NCI-H2029 treated with DMSO at 0.1 percent for 48 hours (cell line): ENCODE results near the gene SSU72.
"Not testable (repeated sequence)": the region's sequence is repeated elsewhere in the genome, so short reads cannot be mapped to it uniquely, and the experiment has no call there.

Experiments
- DNase-seq: peaks from one replicate; lab custom pipeline; 2025; lab: John Stamatoyannopoulos, UW

The SSU72 gene

DNA sequence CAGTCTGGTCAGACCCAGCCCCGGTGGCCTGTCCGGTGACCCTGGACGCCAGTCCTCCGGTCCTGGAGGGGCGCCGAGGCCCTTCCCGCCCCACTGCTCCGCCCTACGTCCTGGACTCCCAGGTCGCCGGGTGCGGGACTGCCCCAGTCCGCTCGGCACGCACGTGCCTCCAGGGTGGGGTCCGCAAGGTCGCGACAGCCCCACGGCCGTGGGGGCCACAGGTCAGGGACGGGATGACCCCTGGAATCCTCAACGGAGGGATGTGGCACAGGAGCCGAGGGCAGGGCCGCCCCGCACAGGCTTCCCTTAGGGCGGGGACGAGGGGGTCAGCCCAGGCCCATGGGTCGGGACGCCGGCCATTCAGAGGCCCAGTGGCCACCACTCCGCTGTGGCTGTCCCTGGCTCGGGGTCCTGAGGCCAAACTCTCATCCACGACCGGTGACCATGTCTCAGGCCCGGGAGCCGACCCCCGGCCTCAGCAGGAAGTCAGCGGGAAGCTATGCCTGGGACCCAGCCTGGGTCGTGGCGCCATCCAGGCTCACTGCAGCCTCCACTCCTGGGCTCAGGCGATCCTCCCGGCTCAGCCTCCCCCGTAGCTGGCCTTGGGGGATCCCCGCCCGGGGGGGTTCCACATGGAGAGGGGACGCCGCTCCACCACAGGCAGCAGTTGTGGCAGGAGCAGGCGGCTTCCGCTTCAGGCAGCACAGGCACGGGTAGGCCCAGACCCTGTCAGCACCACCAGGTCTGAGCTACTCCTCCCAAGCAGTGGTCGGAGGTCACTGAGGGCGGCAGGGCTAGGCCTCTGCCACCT is 33.6 kb downstream of the SSU72 start:
- DNase-seq: no peak

DNA sequence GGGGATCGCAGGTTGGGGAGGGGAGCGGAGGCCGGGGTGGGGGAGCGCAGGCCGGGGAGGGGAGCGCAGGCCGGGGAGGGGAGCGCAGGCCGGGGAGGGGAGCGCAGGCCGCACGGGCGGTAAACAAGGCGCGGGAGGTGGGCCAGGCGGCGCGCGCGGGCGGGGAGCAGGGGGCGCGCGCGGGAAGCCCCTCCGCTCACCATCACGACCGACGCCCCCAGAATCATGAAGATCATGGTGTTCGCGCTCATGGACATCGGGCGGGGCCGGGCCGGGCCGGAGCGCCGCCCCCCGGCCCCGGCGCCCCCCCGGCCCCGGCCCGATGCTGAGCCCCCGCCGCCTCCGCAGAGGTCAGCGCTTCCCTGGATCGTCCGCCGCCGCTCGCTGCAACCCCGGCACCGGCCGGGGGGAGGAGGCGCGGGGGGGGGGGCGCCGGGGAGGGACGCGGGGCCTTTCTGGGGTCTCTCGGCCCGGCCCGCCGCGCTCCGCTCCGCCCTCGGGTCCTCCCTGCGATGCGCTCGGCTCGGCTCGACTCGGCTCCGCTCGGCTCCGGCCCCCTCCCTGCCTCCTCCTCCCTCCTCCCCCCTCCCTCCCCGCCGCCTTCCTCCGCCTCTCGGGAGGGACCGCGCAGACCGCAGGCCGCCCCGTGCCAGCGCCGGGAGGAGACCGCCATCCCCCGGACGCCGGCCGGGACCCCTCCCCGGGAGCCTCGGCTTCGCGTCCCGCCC is 34.4 kb downstream of the SSU72 start, which contains the start of gene TMEM240:
Gene TMEM240 (minus strand): TSS at position 535 of the 728 bp plus-strand sequence. CDS start 278 bp downstream, at position 257.
- no peak for DNase-seq

DNA sequence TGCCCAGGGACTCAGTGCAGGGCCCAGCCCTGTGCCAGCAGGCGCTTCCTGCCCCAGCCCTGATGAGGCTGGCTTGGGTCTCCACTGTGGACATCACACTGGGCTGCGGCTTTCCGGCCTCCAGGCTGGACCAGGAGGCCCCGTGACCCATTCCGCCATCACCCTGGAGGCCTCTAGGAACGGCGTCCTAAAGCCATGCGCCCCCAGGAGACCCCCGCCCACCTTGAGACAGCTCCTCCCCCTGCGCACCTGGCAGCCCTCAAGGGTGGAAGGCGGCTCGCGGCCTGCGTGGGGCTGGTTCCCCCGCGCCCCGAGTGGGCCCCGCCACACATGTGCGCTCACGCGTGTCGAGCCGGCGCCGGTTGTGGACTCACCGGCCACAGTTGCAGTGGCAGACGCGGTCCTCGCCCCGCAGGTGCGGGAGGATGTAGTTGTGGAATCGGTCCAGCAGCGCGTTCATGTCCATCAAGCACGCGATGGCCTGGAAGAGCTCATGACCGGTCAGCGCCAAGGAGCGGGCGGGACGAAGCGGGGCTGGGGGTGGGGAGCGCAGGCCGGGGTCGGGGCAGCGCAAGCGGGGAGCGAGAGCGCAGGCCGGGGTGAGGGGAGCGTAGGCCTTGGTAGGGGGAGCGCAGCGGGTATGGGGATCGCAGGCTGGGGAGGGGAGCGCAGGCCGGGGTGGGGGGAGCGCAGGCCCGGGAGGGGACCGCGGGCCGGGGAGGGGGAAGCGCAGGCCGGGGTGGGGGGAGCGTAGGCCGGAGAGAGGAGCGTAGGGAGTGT is 35.2 kb downstream of the SSU72 start:
- DNase-seq: no peak

DNA sequence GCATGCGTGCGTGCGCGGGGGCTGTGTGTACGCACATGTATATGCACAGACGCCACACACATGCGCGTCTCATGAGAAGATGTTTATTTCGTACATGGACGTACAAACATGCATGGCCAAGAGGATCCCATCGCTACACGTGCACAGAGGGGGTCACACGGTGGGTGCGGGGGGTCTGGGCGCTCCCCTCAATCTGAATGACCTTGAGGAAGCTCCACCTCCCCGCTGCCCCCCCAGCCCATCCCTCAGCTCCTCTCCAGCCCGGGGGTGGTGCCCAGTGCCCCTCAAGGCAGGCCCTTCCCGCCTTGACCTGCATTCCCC is 35.7 kb downstream of the SSU72 start:
- no peak for DNase-seq

DNA sequence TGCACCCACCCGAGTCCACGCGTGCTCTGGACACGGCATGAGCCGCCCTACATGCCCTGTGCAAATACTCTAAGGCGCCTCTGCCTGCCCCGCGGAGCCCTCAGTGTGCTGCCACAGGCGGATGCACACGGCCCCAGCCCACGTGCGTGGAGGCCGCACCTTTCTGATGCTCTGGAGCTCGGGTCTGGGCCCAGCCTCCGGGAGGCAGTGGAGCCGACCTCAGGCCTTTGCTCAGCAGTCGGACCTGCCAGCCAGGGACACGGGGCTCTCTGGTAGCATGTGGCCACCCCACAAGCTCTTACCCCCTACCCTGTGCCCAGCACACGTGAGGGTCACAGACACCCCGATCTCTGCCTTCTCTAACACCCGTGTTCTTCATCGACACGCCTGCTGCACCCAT is 36.3 kb downstream of the SSU72 start:
- DNase-seq: no peak

DNA sequence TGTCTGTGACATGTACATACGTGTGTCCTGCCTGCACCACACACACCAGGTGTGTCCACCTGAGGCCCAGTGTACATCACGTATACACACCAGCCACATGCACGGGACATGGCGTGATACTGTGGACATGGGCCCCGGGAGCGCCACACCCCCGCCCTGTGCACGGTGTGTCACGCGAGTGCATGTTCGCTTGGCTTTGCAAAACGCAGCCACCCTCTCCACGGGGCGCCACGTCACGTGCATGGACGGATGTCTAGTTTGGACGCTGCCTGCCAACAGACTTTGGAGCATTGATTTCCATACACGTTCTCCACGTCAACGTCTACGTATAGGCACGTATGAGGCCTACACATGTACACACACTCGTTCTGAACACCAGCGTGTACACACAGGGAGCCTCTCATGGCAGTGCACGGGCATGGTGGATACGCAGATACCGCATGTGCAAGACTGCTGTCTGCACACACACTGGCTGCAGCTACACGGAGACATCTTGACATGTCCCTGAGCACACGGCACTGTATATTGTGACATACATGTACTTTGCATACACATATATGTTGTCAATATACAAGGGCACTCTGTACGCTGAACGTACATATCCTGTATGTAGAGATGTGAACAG is 36.9 kb downstream of the SSU72 start:
- no peak for DNase-seq

DNA sequence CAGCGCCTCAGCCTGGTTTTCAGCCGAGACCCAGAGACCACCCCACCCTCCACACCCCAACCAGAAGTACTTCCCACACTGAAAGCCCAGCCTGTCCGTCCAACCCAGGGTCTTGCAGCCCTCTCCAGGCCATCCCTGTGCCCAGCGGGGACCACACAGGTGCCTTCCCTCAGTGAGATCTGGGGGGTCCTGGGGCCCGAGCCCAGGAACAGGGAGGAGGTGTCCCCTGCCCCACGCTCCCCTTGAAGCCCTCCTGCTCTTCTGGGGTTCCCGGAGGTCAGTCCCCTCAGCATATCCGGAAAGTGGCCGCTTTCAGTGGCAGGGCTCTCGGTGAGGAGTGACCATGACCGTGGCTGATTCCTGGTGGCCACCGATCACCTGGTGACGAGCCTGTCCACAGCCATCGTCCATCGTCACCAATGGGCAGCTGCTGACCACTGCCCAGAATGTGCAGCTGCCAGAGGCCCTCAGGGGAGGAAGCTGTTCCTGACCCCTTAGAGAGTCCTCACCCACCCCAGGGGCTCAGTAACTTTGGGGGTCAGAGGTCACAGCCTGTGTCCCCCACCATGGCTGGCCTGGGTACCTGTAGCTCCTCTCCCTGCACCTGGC is 37.6 kb downstream of the SSU72 start:
- no peak for DNase-seq

DNA sequence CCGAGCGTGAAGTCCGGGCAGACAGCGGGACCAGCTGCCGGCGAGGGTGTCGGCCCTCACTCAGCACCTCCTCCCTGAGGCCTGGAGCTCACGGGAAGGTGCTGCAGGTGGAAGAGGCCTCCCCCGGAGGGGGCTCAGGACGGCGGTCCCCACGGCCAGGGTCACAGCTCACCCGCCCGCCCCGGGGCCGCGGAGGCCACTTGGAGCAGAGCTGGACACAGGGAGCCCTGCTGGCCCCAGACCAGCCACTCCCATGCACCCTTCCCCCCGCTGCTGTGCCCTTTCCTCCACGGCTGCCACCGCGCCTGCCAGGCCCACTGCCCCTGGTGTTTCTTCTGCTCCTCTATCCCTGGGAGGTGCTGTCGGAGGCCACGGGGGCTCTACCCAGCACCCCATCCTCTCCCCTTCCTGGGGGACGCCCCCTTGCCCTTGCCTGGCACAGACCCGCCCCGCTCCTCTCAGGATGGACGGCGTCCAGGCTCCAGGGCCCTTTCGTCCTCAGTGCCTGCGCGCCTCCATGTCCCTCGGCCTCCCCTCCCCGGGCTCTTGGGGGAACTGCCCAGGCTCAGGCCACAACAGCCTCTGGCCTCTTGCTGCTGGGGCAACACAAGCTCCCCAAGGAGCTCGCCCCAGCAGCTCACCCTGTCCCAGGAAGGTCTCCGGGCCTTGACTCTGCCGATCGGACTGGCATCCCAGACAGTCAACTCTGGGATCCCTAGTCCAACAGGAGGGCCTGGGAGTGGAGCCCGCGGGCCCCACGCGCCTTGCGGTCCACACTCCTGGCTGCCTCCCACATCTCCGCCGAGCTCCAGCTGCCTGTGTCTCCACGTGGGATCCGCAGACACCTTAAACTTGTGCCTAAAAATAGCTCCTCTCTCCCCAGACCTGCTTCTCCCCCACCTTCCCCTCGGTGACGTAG is 38.4 kb downstream of the SSU72 start:
- DNase-seq: no peak

DNA sequence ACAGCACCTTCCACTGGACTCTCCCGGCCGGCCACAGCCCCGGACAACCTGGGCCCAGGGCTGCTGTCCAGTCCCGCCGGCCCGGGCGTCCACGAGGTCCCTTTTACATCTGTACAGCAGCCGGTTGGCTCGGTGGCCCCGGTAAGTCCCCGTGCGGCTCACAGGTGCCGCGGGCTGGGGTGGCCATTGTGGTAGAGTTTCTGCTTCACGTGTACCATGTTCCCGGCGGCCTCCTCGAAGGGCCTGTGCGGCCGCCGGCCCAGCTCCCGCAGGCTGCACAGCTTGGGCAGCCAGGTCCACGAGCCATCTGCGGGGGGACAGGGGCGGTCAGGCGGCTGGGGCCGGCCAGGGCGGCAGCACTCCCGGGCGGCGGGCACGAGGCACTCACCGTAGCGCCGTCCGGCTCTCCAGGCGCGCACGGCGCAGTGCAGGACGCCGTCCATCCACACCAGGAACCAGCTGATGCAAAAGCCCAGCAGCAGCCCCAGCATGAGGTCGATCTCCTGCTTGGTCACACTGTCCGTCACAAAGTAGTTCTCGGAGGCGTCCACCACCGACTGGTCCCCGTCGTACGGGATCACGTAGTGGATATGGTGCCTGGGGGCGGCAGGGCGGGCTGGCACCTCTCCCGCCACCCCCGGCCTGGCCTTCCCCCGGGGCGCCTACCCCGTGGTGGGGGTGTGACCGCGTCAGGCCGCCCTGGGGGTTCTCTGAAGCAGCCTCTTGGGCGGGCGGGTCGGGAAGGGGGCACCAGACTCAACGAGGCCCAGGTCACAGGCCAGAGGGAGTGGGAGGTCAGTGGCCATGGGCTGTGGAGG is 39.3 kb downstream of the SSU72 start:
- DNase-seq: no peak

DNA sequence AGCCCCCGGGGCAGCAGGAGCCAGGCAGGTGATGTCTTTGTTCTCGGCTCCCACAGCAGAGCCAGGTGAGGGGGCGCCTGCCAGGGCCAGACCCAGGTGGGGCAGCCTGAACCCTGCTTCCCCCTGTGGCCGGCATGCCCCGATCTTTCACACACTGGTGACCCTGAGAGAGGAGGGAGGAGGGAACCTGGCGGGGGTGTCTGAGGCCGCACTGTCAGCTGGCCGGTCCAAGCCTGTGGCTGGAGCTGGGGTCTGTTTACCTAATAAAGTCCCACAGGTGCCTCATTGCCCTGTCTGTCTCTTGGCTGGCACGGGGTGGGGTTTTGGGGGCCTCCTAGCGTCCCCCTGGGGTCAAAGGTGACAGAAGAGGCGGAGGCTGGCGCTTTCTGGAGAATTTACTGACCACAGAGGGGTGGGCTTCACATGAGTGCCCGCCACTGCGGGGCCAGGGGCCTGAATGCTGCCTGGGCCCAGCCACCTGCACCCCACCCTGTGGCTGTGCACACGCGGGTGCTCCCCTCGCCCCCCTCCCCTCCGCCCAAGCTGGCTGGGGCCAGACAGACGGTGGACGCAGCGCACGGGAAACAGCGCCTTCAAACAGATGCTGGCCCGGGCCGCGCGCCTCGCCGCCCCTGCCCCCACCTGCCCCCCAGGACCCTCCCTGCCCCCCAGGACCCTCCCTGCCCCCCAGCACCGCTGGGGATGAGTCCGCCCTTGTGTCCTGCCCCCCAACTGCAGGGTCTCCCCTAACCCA is 40.1 kb downstream of the SSU72 start:
- no peak for DNase-seq

DNA sequence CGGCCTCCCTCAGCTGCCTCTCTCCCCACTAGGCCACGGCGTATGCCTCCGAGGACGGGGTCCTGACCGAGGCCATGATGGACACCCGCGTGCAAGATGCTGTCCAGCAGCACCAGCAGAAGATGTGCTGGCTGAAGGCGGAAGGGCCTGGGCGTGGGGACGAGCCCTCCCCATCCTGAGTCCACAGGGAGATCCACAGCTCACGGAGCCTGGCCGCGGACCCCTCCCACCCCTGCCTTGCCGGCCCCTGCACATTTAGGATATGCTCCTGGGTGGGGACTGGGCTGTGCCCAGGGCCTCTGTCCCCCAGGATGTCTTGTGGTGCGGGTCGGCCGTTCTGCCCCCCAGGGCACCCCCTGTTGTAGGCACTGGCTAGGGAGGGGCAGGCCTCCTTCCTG is 40.8 kb downstream of the SSU72 start:
- DNase-seq: not testable (repeated sequence)

DNA sequence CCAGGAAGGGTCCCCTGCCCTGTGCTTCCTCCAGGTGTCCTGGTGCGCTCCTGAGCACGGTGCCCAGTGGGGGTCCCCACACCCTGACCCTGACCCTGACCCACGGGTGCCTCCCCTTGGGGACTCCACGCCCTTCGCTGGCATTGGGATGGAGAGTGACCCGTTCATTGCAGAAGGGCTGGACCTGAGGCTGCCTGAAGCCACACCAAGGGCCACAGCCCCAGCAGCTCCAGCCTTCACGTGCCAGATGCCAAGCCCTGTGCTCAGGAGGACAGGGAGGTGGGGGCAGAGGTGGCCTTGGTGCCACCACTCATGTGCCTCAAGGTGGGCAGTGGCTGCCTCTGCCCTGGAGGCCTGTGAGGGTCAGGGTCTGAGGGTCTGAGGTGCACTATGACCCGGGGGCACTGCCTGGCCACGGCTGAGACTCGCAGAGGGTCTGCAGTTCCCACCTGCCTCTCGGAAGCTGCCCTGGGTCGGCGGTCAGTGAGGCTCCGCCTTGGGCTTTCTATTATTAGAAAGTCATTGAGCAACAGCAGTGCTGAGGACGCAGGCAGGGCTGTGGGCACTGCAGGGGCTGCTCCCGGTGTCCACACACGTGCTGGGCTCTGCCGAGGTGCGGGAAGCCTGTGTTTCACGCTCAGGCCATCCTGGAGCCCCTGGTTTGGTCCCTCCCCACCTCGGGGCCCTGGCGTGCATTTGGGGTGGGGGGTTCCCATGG is 41.3 kb downstream of the SSU72 start:
- not testable (repeated sequence) for DNase-seq

DNA sequence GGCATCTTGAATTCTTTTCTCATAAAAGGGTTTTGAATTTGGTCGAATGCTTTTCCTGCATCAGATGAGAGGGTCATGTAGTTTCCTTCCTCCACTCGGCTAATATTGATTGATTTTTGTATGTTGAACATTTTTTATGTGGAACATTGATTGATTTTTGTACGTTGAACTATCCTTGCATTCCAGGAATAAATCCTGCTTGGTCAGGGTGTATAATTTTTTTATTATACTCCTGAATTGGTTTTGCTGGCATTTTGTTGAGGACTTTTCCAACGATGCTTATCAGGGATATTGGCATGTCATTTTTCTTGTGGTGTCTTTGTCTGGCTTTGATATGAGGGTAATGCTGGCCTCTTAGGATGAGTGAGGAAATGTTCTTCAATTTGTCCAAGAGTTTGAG is 42.7 kb downstream of the SSU72 start:
- no peak for DNase-seq

DNA sequence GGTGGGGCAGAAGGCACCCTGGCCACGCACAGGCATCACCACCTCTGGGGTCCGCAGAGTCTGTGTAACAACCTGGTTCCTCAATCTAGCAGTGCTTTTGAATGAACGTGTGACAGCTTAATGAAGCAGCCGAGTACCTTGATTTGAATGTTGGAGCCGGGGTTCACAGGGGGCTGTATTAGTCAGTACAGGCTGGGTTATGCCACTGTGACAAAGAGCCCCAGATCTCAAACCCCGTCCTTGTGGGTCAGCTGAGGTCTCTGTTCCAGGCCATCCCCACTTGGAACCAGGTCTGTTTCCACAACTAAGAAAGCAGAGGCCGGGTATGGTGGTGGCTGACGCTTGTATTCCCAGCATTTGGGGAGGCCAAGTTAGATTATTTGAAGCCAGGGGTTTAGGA is 44.7 kb downstream of the SSU72 start:
- DNase-seq: no peak

DNA sequence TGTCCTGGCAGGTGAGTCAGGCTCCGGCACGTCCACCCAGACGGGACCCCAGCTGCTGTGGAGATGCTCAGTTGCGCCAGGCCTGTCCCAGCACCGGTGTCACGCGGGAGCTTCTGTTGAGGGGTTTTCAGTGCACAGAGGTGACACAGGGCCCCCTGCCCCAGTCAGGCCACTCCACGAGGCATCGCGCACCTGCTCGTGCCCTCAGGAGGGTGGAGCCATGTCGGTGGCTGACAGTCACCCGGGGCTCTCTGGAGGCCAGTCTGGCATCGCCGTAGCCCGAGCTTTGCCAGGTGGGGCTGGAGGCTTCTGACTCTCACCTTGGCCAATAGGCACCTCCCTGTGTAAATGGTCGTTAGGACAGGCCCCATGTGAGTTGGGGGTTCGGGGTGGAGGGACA is 45.3 kb downstream of the SSU72 start:
- no peak for DNase-seq

DNA sequence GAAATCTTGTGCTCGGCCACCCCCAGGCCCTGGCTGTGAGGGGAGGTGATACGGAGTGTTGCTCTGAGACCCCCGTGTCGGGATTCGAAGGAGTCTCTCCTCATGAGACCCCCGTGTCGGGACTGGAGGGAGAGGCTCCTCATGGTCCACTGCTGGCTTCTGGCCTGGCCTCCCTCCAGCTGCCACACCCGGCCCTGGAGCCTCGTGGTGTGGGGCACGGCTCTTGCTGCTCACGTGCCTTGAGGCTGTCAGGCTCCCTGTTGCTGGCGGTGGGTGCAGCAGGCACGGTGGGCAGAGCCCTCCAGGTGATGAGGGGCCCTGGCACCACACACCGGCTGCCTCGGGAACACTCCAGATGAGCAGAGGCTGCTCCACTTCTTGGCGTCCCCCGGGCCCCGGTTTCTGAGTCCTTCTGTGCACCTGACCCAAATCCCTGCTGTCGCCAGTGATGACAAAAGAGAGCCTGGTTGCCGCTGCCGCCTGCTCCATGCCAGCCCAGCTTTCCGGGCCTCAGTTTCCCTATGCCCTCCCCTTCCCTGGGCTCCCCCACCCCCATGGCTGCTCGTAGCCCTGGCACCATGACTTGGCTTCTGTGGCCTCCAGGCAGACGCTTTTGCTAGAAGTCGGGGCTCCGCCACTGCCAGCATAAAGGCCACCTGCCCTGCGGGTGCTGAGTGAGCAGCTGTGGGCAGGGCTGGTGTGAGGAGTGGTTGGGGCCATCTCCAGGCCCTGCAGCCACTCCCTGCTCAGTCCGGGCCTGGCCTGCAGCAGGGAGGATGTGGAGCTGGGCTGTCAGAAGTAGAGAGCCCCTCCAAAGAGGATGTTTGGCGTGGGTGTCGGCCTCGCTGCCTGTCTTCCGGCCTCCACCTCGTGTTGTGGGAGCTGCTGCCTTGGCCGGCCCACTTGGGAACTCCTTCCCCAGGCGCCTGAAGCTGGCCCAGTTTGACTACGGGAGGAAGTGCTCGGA is 46.1 kb downstream of the SSU72 start:
- no peak for DNase-seq

DNA sequence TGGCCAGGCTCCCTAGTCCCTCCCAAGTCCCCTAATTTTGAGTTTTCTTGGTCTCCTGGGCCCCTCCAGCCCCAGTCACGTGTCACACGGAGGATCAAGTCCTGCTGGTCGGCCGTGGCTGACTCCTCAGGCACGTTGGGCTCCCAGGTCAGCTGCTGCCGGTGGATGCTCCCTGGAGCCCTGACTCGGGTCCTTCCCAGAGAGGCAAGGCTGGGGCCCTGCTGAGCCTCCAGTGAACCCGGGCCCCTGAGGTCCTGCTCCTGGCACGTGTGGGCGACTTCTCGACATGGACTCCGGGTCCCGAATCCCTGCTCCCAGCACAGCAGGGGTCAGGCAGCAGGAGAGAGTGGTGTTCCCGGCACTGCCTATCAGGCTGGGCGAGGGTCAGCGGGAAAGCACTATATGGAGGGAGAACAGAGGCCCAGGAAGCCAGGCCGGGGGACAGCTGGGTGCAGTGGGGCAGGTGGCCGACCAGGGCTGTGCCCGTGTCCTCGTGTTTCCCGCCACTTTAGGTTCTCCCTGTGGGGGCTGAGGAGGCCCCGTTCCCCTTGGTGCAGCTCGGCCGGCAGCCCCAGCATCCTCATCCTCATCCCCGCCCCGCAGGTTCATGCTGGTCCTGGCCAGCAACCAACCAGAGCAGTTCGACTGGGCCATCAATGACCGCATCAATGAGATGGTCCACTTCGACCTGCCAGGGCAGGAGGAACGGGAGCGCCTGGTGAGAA is 47.4 kb downstream of the SSU72 start:
- no peak for DNase-seq
